ENCODE measurements around the gene TMPRSS4. TPM values are rescaled to one million over a fixed set of nuclear protein-coding genes. Genes with fewer than 3 reads are reported as not detected.

The TMPRSS4 gene
- total and polyA plus RNA-seq, 2 of the 13 experiments (the other 11 are each of a cell fraction or from before 2014, with no cell fraction given), result 0.32 TPM; not detected in 1

- TF ChIP-seq PRMT3 (CRISPR knock-in tag; IDR thresholded peaks at IDR 0.05; ENCODE audit: borderline replicate concordance, low read depth), result no peak
- TF ChIP-seq ETS1 (CRISPR knock-in tag; IDR thresholded peaks at IDR 0.05), result no peak
- peak; percentile 85 for TF ChIP-seq CTCF (CRISPR knock-in tag; IDR thresholded peaks at IDR 0.05)
- no peak for TF ChIP-seq NFIC (IDR thresholded peaks at IDR 0.05; ENCODE audit: low read length)
- no peak for TF ChIP-seq ZFP90 (CRISPR knock-in tag; IDR thresholded peaks at IDR 0.05; ENCODE audit: borderline replicate concordance)
- no peak for TF ChIP-seq ZNF335 (CRISPR knock-in tag; IDR thresholded peaks at IDR 0.05)
- peak; percentile 56 for TF ChIP-seq XRCC5 (optimal IDR thresholded peaks at IDR 0.05; ENCODE audit: low read length)
- no peak for TF ChIP-seq ZNF44 (CRISPR knock-in tag; IDR thresholded peaks at IDR 0.05)
- no peak for TF ChIP-seq HNRNPUL1 (IDR thresholded peaks at IDR 0.05; ENCODE audit: low read depth, low read length)
Observed at GRCh38 chr11:118068206-118068944, 8.5 kb upstream of the TMPRSS4 start (continued).

Measured in HepG2 (cell line).